HG03457 (cell line): ENCODE measurements around the gene FBXO47.
"Not testable (repeated sequence)": the region's sequence is repeated elsewhere in the genome, so short reads cannot be mapped to it uniquely, and the experiment has no call there.

ENCODE experiments used
- ATAC-seq: cut with Tn5 transposase; IDR thresholded peaks from one replicate; pipeline ENCODE4 v1.9.1; 2021; ENCODE audit warnings: moderate number of reproducible peaks; ENCODE audit not compliant: unreplicated experiment

Gene FBXO47

GRCh38 chr17:38922538-38923297 is 44.5 kb downstream of the FBXO47 start:
- no peak for ATAC-seq

GRCh38 chr17:38921756-38922411 is 45.3 kb downstream of the FBXO47 start:
- no peak for ATAC-seq

- ATAC-seq = no peak
These were observed 46.6 kb downstream of the FBXO47 start for GRCh38 chr17:38920374-38921291.

GRCh38 chr17:38919316-38920078 is 47.7 kb downstream of the FBXO47 start:
- ATAC-seq = no peak

GRCh38 chr17:38918916-38919315 is 48.3 kb downstream of the FBXO47 start:
- no peak for ATAC-seq

DNA sequence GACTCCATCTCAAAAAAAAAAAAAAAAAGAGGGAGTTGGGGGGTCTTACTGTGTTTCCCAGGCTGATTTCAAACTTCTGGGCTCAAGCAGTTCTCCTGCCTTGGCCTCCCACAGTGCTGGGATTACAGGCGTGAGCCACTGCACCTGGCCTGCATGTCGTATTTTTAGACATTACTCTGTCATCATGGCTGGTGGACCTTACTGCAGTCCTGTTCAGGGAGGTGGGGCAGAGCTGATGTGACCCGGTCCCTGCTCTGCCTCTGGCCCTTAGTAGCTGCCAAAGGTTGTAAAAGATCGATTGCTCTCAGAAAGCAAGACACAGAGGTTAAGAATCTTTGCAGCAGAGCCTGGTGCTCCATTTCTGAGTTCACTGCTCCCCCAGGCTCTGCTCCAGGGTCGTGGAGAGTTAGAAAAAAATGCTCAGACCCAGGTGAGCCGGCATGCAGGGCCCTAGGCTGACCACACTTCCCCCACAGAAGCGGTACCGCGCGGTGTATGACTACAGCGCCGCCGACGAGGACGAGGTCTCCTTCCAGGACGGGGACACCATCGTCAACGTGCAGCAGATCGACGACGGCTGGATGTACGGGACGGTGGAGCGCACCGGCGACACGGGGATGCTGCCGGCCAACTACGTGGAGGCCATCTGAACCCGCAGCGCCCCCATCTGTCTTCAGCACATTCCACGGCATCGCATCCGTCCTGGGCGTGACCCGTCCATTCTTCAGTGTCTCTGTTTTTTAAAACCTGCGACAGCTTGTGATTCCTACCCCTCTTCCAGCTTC is 48.9 kb downstream of the FBXO47 start:
- no peak for ATAC-seq

DNA sequence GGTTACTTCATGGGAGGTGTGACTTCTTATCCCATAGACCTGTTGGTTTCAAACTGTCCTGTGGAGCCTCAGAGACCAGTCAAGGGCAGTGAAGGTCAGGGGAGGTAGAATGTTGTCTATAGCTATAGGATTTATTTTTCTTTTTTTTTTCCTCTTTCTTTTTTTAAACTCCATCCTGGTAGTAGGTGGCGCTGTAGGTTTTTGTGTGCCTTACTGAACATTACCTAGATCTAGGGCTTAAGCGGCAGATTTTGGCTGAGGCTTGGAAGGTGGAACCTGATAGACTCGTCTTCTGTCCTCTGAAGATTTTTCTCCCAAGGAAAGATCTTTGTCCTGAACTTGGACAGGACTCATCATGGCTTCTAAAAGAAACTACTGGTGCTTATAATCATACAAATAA is 49.9 kb downstream of the FBXO47 start:
- no peak for ATAC-seq

- ATAC-seq = no peak
These were observed 50.4 kb downstream of the FBXO47 start for GRCh38 chr17:38916771-38917170.

DNA sequence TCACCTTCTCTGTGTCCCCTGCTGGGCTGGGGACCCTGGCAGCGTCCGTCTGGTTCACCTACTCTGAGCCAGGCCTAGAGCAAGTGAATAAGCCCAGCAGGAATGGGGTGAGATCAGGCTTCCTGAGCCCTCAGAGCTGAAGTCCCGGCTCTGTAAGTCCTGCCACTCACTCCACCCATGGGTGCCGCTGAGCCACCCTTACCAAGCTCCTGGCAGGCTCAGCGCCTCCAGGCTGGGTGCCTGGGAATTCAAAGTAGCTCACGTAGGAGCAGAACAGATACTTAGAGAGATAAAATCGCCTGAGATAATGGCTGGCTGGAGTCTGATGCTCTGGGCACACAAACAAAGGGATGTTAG is 51.6 kb downstream of the FBXO47 start:
- no peak for ATAC-seq

GRCh38 chr17:38914741-38915638 is 52.2 kb downstream of the FBXO47 start:
- ATAC-seq = no peak

- no peak for ATAC-seq
These were observed 54.9 kb downstream of the FBXO47 start for GRCh38 chr17:38912221-38912813.

GRCh38 chr17:38911731-38912081 is 55.5 kb downstream of the FBXO47 start:
- ATAC-seq = not testable (repeated sequence)

- ATAC-seq = no peak
These were observed 56.0 kb downstream of the FBXO47 start for GRCh38 chr17:38911081-38911730.

DNA sequence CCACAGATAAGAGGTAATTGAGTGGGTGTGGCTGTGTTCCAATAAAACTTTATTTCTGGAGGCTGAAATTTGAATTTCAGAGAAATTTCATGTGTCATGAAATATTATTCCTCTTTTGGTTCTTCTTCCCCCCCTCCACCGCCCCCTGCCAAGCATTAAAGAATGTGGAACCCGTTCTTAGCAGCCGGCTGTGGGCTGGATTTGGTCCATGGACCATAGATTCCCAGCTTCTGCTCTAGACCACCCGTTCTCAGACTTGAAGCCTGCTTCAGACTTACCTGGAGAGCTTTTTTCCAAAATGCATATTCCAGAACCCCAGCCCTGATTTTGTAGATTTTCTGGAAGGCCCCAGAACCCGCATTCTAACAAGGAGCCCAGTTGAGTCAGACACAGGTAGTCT is 56.9 kb downstream of the FBXO47 start:
- no peak for ATAC-seq

DNA sequence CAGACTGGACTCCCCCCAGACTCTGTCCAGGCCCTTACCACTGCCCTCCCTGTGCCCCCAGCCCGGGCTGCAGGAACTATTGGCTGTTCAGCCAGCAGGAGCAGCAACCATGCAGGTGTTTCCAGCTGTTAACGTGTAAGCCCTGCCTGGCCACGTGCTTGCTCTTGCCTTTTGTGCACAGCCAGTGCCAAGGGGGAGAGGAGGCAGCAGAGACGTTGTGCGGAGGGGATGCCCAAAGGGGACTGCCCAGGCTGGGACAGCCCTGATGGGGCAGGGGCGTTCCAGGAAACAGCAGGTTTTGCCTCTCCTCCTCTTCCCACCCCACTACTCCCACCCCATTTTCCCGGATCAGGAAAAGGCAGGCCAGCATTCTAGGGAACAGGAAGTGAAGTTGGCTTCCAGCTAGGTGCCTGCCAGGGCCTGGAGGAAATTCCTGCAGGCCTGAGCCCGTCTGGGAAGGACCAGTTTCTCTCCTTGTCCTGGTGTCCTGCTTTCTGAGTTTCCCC is 58.5 kb downstream of the FBXO47 start:
- ATAC-seq = no peak

DNA sequence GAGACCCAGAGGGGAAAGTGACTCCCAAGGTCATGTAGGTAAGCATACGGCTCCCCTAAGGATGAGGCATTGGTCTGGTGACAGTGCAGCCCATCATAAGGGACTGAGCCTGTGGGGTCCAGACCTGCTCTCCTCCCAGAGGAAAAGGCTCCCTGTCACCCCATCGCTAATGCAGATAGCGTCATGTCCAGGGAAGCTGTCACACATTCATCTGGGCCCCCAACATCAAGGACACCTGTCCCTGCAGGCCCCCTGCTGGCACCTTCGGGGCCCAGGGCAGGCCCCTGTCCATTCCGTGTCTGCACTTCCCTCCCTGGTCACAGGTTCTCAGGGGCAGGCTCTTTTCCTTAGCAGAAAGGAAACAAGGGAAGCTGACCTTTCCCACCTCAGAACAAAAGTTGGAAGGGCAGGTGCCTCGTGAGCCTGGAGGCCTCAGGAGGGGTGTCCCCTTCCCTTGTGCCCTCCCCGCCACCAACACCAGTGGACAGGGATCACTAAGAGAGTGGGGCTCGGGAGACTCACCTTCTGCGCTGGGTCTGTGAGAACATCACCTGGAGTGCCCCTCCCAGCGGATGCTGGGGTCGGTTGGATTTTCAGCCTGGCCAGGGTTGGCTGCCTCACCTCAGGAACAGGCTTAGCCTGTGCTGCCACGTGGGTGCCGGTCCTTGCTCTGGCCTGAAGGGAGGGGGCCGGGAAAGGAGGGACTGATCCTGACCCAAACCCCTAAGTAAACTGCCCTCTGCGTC is 59.1 kb downstream of the FBXO47 start:
- no peak for ATAC-seq

DNA sequence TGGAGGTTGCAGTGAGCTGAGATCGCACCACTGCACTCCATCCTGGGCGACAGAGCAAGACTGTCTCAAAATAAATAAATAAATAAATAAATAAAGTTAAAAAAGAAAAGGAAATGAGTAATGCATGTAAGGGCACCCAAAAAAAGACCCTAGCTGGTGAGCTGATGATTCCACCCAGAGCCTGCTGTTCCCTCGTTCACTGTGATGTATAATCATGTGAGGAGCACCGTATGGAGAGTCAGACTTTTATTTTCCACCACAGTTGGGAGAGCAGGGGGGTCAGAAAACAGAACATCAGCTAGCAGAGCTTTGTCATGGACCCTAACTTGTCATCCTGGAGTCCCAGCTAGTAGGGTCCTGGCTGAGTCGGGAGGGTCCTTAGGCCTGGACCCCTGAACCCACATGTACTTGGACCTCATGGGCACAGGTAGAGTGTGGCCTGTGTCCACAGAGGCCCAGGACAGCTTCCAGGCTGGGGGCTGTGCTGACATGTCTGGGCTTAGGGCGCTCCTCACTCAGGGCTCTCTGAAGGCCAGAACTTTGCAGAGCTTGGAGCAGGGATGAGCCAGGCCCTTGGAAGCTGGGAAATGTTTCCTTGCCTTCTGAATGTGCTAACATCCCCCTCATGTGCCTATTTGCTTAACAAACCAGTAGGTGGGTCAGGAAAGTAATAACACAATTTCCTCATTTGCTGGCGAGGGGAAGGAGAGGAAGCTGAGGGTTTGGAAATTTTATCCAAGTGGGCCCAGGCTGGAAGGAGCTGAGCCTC is 60.6 kb downstream of the FBXO47 start:
- no peak for ATAC-seq
